Nephron (organoid): ENCODE results near the gene BARX1.

ENCODE experiments used
- H3K27ac Mint-ChIP-seq, 3 experiments: 2 replicates each; pipeline ENCODE4 v1.8.0; 2020; ENCODE audit warnings: mixed read lengths in 3 of 3, mild to moderate bottlenecking in 2 of 3, moderate library complexity in 1 of 3
- H3K27me3 Mint-ChIP-seq: 2 replicates; pipeline ENCODE4 v1.8.0; 2021; ENCODE audit warnings: low read depth, mild to moderate bottlenecking, moderate library complexity, mixed read lengths
- H3K36me3 Mint-ChIP-seq: 2 replicates; pipeline ENCODE4 v1.8.0; 2020; ENCODE audit warnings: low read depth, mixed read lengths
- H3K4me1 Mint-ChIP-seq: 2 replicates; pipeline ENCODE4 v1.8.0; 2020; ENCODE audit warnings: mixed read lengths
- H3K4me3 Mint-ChIP-seq, 3 experiments: 2 replicates each; pipeline ENCODE4 v1.8.0; 2020; ENCODE audit warnings: mild to moderate bottlenecking in 3 of 3, mixed read lengths in 3 of 3, moderate library complexity in 2 of 3
- H3K9me3 Mint-ChIP-seq: 2 replicates; pipeline ENCODE4 v1.8.0; 2020; ENCODE audit warnings: mixed read lengths
- TF ChIP-seq, protein P1 (sequence below), 3 experiments: fragments of 200-600 bp; sonication (generic); IDR thresholded peaks; one replicate each; pipeline ENCODE4 v1.5.0; 2021; ENCODE audit warnings: antibody characterized with exemption in 3 of 3; ENCODE audit not compliant: unreplicated experiment in 3 of 3

The BARX1 gene

DNA sequence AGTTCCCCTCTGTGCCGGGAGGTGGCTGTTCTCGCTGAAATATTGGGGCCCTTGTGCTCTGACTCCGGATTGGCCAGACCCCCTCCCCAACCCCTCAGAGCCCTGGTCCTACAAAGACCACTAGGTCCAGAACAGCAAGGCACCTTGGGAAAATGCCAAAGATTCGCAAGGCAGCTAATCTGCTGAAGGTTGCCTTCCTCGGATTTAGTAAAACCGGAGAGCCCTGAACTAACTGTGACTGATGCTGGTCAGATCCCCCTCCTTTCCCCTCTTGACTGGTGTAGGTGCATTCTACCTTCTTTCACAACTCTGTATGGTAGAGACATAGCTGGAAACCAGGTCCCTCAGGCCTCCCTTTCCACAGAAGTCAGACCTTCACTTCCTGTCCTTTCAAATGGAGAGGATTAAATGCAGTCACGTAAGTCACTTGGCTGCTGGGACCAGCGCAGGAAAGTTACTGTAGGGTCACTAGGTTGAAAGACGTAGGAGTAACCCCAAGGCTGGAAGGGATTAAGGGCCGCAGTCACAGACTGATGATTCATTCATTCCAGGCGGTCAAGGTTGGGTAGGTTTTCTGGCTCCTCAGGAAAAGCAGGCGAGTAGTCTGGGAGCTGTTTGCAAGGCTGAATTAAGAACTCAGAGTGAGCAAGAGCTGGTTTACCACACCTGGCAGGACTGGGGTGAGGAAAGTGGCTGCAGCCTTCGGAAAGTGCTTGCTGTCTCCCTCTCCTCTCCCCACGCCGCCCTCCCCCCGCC is 5.3 kb downstream of the BARX1 start:
- H3K4me3 Mint-ChIP-seq: peak overlapping the region in 2 of 3 experiments; percentile 41 to 52
- H3K27me3 Mint-ChIP-seq: peaks cover 98% of the 10 kb centered on the region
- peaks cover 3% of the 10 kb centered on the region for H3K36me3 Mint-ChIP-seq
- H3K4me1 Mint-ChIP-seq: peaks cover 37% of the 10 kb centered on the region
- peaks cover 17% of the 10 kb centered on the region for H3K9me3 Mint-ChIP-seq
- no peak overlapping the region for H3K27ac Mint-ChIP-seq
- TF ChIP-seq, protein P1, sequence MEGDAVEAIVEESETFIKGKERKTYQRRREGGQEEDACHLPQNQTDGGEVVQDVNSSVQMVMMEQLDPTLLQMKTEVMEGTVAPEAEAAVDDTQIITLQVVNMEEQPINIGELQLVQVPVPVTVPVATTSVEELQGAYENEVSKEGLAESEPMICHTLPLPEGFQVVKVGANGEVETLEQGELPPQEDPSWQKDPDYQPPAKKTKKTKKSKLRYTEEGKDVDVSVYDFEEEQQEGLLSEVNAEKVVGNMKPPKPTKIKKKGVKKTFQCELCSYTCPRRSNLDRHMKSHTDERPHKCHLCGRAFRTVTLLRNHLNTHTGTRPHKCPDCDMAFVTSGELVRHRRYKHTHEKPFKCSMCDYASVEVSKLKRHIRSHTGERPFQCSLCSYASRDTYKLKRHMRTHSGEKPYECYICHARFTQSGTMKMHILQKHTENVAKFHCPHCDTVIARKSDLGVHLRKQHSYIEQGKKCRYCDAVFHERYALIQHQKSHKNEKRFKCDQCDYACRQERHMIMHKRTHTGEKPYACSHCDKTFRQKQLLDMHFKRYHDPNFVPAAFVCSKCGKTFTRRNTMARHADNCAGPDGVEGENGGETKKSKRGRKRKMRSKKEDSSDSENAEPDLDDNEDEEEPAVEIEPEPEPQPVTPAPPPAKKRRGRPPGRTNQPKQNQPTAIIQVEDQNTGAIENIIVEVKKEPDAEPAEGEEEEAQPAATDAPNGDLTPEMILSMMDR (IDR thresholded peaks at IDR 0.05; ENCODE audit: unreplicated experiment in 3 of 3): no peak

DNA sequence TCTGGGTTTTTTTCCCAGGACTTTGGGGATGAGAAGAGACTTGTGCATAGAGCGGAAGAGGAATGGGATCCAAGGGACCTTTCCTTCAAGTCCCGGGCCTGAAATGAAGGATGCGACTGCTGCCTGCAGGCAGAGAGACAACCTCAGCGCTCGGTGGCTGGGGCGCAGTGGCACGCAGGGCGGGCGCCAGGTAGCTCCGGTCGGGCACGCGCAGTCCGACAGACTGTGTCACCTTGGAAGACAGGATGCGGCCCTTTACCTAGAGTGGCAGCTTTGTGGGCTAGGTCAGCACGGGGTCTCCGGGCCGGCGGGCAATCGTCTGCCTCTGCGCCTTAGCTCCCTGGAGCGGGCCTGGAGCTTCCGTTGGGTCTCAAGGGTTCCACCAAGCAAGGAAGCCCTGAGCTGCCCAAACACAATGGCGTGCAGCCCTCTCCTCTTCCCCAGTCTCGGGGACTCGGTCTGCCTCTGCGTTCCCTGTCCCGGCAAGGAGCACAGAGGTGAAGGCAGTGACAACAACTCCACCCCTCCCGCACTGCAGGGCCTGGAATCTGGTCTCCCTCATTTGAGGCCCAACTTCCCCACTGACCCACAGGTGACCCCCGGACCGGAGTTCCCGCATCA is 6.0 kb downstream of the BARX1 start:
- H3K4me1 Mint-ChIP-seq: peaks cover 38% of the 10 kb centered on the region
- TF ChIP-seq, protein P1 (IDR thresholded peaks at IDR 0.05; ENCODE audit: unreplicated experiment in 3 of 3): no peak
- no peak overlapping the region for H3K27ac Mint-ChIP-seq
- peaks cover 100% of the 10 kb centered on the region for H3K27me3 Mint-ChIP-seq
- peaks cover 3% of the 10 kb centered on the region for H3K36me3 Mint-ChIP-seq
- H3K9me3 Mint-ChIP-seq: peaks cover 17% of the 10 kb centered on the region
- H3K4me3 Mint-ChIP-seq: peak overlapping the region in 2 of 3 experiments; percentile 44 to 62

DNA sequence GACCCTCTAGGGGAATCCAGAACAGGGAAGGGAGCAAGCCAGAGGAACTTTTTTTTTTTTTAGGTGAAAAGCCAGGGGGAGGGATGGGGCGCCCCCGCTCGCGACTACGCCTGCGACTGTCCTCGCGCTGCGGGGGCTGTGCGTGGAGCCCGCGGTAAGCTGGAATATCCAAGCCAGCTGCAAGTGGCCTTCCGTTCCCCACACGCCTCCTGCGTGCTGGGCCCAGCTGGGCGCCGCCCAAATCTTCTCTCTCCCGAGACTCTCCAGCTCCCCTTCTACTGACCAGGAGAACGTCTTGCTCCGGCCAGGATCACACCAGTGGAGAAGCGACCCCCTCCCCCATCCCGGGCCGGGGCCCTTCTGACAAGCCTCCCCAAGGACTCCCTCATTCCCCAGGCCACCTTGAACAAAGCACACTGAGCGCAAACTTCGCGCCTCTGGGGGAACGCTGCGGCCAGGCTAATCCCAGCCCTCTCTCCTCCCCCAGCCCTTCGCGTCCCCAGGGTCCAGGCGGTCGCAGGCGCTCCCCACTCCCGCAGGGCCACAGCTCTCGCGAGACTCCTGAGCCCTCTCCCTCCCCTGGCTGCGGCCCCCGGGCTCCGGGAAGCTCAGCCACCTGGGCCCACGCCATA is 6.6 kb downstream of the BARX1 start:
- H3K27me3 Mint-ChIP-seq: peaks cover 100% of the 10 kb centered on the region
- peak overlapping the region; percentile 43 to 62 (median 46) for H3K4me3 Mint-ChIP-seq
- H3K36me3 Mint-ChIP-seq: peaks cover 3% of the 10 kb centered on the region
- peaks cover 33% of the 10 kb centered on the region for H3K4me1 Mint-ChIP-seq
- no peak overlapping the region for H3K27ac Mint-ChIP-seq
- TF ChIP-seq, protein P1 (IDR thresholded peaks at IDR 0.05; ENCODE audit: unreplicated experiment in 3 of 3): no peak
- peaks cover 15% of the 10 kb centered on the region for H3K9me3 Mint-ChIP-seq

DNA sequence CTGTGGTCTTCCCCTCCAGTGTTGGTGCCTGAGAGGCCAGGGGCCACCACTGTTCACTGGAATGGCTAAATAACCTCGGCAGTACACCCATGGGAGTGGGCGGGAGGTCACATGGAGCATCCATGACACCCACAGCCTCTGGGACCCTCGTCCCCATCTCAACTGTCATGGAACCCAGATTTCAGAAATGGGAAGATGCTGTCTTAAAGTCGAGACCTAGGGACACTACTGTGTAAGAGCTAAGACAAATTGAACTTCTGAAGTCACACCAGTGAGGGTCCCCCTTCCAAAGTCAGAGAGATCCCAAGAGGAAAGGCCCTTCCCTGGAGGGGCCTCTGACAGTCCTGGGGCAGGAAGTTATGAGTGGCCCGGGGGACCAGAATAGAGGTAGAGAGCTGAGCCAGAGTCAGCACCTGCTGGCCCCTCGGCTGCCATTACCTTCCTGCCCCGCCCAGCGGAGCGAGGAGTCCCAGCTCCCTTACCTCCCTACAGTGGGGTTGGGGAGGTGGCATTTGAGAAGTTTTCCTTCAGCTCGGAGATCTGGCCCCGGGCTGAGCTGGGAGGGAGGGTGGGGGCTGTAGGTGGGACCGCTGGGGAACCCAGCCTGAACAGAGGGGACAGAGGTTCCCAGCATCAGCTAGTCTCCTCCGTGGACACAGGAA is 7.6 kb downstream of the BARX1 start:
- peak overlapping the region in 1 of 3 experiments; percentile 27 for H3K4me3 Mint-ChIP-seq
- peaks cover 100% of the 10 kb centered on the region for H3K27me3 Mint-ChIP-seq
- H3K4me1 Mint-ChIP-seq: peaks cover 26% of the 10 kb centered on the region
- peaks cover 3% of the 10 kb centered on the region for H3K36me3 Mint-ChIP-seq
- H3K9me3 Mint-ChIP-seq: peaks cover 11% of the 10 kb centered on the region
- no peak overlapping the region for H3K27ac Mint-ChIP-seq
- TF ChIP-seq, protein P1 (IDR thresholded peaks at IDR 0.05; ENCODE audit: unreplicated experiment in 3 of 3): no peak

DNA sequence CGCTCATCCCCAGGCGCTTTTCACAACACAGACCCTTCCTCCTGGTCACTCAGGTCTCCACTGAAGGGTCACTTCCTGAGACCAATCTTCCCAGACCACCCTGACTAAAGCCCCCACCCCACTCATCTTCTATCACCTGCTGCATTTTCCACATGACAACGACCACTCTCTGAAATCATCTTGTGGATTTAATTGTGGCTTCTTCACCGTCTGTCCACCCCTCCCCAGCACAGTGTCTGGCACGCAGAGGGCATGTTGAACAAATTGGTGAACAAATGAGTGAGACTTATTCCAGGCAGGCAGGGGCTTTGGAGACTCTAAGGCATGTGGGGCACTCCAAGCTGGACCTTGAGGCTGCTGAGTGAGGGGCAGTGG is 8.8 kb downstream of the BARX1 start:
- Mint-ChIP-seq H3K27me3 (peaks cover 100% of the 10 kb centered on the region), H3K4me3 (peak overlapping the region; percentile 55 to 71 (median 65)), H3K4me1 (peaks cover 23% of the 10 kb centered on the region), H3K27ac (no peak overlapping the region), H3K36me3 (peaks cover 3% of the 10 kb centered on the region), H3K9me3 (peaks cover 11% of the 10 kb centered on the region)
- TF ChIP-seq, protein P1 (IDR thresholded peaks at IDR 0.05; ENCODE audit: unreplicated experiment in 3 of 3): no peak
